AG04450 (cell line): ENCODE results near the gene AUTS2. TPM values are rescaled to one million over a fixed set of nuclear protein-coding genes. Genes with fewer than 3 reads are reported as not detected.
"Not testable (repeated sequence)": the region's sequence is repeated elsewhere in the genome, so short reads cannot be mapped to it uniquely, and the experiment has no call there.

Experiments used
- CTCF ChIA-PET: fragments of 300-600, 350-600 bp; formaldehyde crosslinking; extraction: SDS; loops from one replicate; lab custom pipeline; 2022; ENCODE audit warnings: antibody characterized with exemption, inconsistent platforms; lab: Charles Lee
- POLR2A ChIA-PET: fragments of 350-600 bp; formaldehyde crosslinking; extraction: SDS; loops from one replicate; lab custom pipeline; 2021; ENCODE audit warnings: antibody characterized with exemption, inconsistent platforms; lab: Yijun Ruan, JAX
- DNase-seq: peaks from one replicate; pipeline ENCODE4 v3.0.0-alpha.2; 2011; ENCODE audit warnings: low read depth, low spot score
- H3K27ac ChIP-seq: one replicate; pipeline ENCODE4 v1.5.1; 2012; ENCODE audit warnings: low read depth, low read length, control low read depth
- H3K27me3 ChIP-seq: one replicate; pipeline ENCODE4 v1.6.0; 2012; ENCODE audit warnings: low read length; ENCODE audit not compliant: control insufficient read depth, insufficient read depth
- H3K4me3 ChIP-seq: 2 replicates; pipeline ENCODE4 v1.5.1; 2011; ENCODE audit warnings: mild to moderate bottlenecking, low read depth, low read length, control low read depth
- H3K9me3 ChIP-seq: 2 replicates; pipeline ENCODE4 v1.5.1; 2012; ENCODE audit warnings: low read length; ENCODE audit not compliant: control insufficient read depth, insufficient read depth
- polyA plus RNA-seq: library from polyadenylated mRNA; depleted of rRNA; stranded (reverse); fragments of >200 nt; gene quantifications from 2 replicates; pipeline ENCODE4 v1.2.3, GENCODE V29; 2011
- TF ChIP-seq, protein P1 (sequence below): IDR thresholded peaks from 2 replicates; pipeline ENCODE4 v1.5.1; 2011; ENCODE audit warnings: low read depth, low read length, control low read depth, inconsistent platforms

AUTS2 gene
- polyA plus RNA-seq, 1 experiment = 1.5 TPM

DNA sequence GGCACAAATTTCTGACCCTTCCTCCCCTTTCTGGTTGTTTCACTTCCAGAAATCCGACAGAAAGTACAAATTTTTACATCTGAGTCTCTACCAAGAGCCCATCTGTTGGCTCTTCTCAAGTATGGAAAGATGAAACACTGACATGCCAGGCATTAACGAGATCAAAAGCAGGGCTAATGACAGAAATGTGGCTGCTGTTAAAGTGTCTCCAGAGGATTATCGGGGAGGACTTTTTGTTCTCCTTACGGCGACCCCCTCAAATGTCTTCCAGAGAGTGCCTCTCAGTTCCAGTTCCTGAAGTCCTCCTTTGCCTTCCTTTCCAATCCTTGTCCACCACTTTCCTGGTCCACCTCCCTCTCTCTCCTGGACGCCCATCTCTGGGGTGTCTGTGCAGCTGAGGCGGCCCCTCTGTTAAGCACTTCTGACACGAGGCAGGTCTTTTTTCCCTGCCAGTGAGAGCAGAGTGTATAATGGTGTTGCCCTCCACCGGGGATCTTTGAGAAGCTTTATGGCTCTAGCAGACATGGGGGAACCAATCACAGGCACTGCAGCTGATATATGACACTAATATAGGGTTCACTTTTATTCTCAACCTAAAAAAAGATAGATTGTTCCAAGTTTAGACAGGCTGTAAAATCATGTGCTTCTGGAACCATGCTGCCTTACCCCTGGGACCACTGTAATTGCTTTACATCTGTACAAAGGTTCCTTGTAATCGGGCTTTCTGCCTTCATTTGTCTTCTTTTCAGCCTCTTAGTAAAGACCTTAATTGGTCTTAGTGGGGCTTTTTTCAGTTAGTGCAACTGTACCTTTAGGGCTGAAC, 757.1 kb downstream of the AUTS2 start:
- Histone ChIP-seq H3K27ac (no peak overlapping the region), H3K9me3 (no peaks in the 10 kb centered on the region), H3K27me3 (no peaks in the 10 kb centered on the region), H3K4me3 (no peak overlapping the region)
- ChIA-PET CTCF (no interaction called here), POLR2A (no interaction called here)
- no peak for DNase-seq
- TF ChIP-seq, protein P1, sequence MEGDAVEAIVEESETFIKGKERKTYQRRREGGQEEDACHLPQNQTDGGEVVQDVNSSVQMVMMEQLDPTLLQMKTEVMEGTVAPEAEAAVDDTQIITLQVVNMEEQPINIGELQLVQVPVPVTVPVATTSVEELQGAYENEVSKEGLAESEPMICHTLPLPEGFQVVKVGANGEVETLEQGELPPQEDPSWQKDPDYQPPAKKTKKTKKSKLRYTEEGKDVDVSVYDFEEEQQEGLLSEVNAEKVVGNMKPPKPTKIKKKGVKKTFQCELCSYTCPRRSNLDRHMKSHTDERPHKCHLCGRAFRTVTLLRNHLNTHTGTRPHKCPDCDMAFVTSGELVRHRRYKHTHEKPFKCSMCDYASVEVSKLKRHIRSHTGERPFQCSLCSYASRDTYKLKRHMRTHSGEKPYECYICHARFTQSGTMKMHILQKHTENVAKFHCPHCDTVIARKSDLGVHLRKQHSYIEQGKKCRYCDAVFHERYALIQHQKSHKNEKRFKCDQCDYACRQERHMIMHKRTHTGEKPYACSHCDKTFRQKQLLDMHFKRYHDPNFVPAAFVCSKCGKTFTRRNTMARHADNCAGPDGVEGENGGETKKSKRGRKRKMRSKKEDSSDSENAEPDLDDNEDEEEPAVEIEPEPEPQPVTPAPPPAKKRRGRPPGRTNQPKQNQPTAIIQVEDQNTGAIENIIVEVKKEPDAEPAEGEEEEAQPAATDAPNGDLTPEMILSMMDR = no peak

DNA sequence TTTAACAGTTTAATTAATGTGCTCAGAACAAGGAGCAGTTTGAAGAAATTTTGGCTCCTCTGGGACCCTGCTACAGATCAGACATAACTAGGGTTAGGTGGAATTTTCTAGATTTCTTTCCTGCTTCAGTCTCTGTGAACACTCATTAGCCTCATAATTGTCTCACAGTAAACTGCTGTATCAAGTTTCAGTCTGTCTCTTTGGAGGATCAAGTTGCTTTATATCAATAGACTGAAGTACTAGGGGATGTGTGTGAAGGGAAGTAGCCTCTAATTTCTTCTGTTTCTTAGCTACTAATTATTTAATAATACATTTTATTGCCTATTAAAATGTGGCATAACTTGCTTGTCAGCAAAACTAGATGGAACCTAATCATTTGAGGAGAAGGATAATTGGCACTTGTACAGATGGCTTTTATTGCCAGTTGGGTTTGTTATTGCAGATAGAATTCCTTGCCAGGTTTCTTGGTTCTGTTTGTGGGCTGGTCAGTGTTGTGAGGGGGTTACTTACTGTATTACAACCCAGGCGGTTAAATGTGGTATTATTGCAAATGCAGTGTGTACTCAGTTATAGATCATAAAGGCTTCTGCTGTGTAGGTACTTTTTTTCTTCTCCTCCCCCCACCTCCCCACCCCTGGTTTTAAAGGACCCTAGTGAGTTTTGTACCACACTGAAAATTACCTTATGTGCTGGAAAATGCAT, 758.0 kb downstream of the AUTS2 start:
- no peak overlapping the region for H3K4me3 ChIP-seq
- TF ChIP-seq, protein P1 = no peak
- no peak overlapping the region for H3K27ac ChIP-seq
- H3K27me3 ChIP-seq = no peaks in the 10 kb centered on the region
- ChIA-PET POLR2A (no interaction called here), CTCF (no interaction called here)
- DNase-seq = no peak
- no peaks in the 10 kb centered on the region for H3K9me3 ChIP-seq

DNA sequence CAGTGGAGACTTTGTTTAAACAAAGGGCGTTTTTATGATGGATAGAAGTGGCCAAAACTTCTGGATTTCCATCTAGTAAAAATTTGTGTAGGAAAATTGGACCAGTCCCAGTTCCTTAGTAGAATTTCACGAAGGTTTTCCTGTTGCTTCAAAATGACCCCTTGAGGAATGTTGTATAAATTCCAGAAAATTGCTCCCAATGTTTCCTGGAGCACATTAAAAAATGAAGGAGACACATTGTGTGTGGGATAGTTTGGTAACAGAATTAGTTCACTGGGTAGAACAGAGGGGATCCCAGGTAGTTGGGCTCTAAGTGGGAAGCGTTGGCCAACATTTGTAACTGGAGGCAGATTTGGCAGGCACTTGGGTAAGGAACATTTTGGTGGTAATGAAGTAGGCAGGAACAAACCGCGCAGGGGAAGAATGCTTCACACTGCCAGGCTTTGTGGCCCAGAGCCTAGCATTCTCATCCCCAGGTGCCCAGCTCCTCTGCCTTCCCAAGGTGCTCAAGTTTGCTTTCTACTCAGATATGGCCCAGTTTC, 758.6 kb downstream of the AUTS2 start:
- TF ChIP-seq, protein P1 = no peak
- Histone ChIP-seq H3K27me3 (no peaks in the 10 kb centered on the region), H3K4me3 (no peak overlapping the region), H3K9me3 (no peaks in the 10 kb centered on the region), H3K27ac (no peak overlapping the region)
- POLR2A ChIA-PET = no interaction called here
- CTCF ChIA-PET = no interaction called here
- no peak for DNase-seq

DNA sequence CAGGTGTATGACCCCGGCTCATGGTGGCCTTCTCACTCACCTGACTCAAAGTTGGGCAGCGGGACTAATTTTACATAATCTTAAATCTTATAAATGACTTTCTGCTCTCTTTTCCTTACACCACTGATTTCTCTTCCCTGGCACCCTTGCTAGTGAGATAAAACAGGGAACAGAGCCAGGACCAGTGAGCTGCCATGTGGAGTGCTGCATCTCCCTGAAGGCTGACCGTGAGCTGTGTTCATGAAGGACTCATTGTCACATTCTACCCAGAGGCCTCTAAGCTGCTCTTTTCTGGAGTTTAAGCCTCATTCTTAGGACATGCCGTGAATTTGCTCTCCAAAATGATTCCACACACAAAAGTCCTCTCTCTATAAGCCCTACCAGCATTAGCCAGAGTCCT, 762.3 kb downstream of the AUTS2 start:
- CTCF ChIA-PET = interaction anchor here (1.3 kb wide), 1 partner anchor 338 kb away, joined by 4 read pairs; no protein-coding TSS in a partner anchor
- POLR2A ChIA-PET = no interaction called here
- DNase-seq = no peak
- no peaks in the 10 kb centered on the region for H3K9me3 ChIP-seq
- no peak overlapping the region for H3K4me3 ChIP-seq
- TF ChIP-seq, protein P1 = no peak
- H3K27ac ChIP-seq = no peak overlapping the region
- H3K27me3 ChIP-seq = no peaks in the 10 kb centered on the region

DNA sequence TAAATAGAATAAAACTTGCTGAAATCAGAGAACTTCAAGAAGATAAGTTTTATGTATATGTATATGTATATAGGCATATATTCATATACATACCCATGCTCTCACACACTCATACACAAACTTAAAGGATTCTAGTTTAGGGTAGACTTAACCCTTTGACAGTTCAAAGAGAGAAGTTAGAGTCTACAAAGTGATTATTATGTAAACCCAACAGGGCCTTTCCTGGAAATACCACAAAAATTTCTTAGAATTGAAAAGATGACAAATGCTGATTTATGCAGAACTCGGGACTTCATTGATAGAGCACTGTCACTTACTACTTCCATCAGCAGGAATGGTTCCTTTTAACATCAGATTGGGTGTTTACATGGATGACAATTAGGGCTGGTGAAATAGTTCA, 763.5 kb downstream of the AUTS2 start:
- no peaks in the 10 kb centered on the region for H3K27me3 ChIP-seq
- CTCF ChIA-PET = no interaction called here
- TF ChIP-seq, protein P1 = no peak
- no peaks in the 10 kb centered on the region for H3K9me3 ChIP-seq
- no peak overlapping the region for H3K4me3 ChIP-seq
- no peak for DNase-seq
- H3K27ac ChIP-seq = no peak overlapping the region
- POLR2A ChIA-PET = no interaction called here

DNA sequence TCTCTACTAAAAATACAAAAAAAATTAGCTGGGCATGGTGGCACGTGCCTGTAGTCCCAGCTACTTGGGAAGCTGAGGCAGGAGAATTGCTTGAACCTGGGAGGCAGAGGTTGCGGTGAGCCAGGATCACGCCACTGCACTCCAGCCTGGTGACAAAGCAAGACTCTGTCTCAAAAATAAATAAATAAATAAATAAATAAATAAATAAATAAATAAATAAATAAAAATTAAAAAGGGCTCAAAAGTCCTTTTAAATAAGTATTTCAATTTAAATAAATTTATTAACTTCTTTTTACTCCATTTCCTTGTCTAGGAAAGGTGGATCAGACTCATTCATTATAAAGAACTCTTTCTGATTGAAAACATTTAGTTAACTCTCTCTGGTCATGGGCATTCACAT, 766.1 kb downstream of the AUTS2 start:
- POLR2A ChIA-PET, CTCF ChIA-PET, DNase-seq, H3K4me3 ChIP-seq, H3K27ac ChIP-seq, H3K27me3 ChIP-seq, H3K9me3 ChIP-seq: not testable (repeated sequence)
